GM23338 (cell line): ENCODE measurements around the gene NUDT16. TPM values are rescaled to one million over a fixed set of nuclear protein-coding genes. Genes with fewer than 3 reads are reported as not detected.

Source experiments
- ATAC-seq: fragments of 200-7000 bp; cut with Tn5 transposase; 3 replicates; pipeline ENCODE4 v1.9.1; 2020
- DNase-seq: peaks from one replicate; pipeline ENCODE4 v3.0.0-alpha.2; 2015; ENCODE audit warnings: low spot score
- H2AFZ ChIP-seq: fragments of 200-600 bp; sonication (generic); 2 replicates; pipeline ENCODE4 v1.8.0; 2016; ENCODE audit warnings: antibody characterized with exemption, mild to moderate bottlenecking, moderate library complexity
- H3F3A ChIP-seq: fragments of 200-600 bp; sonication (generic); replicated peaks from 2 replicates; pipeline ENCODE4 v1.8.0; 2017; ENCODE audit warnings: antibody characterized with exemption, mixed run types, low read depth
- H3K27ac ChIP-seq: fragments of 200-600 bp; sonication (generic); 2 replicates; pipeline ENCODE4 v1.6.1; 2016; ENCODE audit warnings: low read depth
- H3K27me3 ChIP-seq: fragments of 200-600 bp; sonication (generic); 2 replicates; pipeline ENCODE4 v1.8.0; 2016; ENCODE audit warnings: mild to moderate bottlenecking, mixed run types, moderate library complexity; ENCODE audit not compliant: insufficient read depth
- H3K36me3 ChIP-seq: fragments of 200-600 bp; sonication (generic); 2 replicates; pipeline ENCODE4 v1.8.0; 2016; ENCODE audit warnings: mild to moderate bottlenecking; ENCODE audit not compliant: insufficient read depth
- H3K4me1 ChIP-seq: fragments of 200-600 bp; sonication (generic); 2 replicates; pipeline ENCODE4 v1.8.0; 2016; ENCODE audit warnings: mild to moderate bottlenecking, moderate library complexity; ENCODE audit not compliant: insufficient read depth
- H3K4me2 ChIP-seq: fragments of 200-600 bp; sonication (generic); 2 replicates; pipeline ENCODE4 v1.7.1; 2017; ENCODE audit warnings: mixed run types
- H3K4me3 ChIP-seq: fragments of 200-600 bp; sonication (generic); 2 replicates; pipeline ENCODE4 v1.6.1; 2016; ENCODE audit warnings: mixed run types
- H3K79me2 ChIP-seq: fragments of 200-600 bp; sonication (generic); replicated peaks from 2 replicates; pipeline ENCODE4 v1.8.0; 2017; ENCODE audit warnings: mild to moderate bottlenecking; ENCODE audit not compliant: insufficient read depth
- H3K9me2 ChIP-seq: fragments of 200-600 bp; sonication (generic); 2 replicates; pipeline ENCODE4 v1.8.0; 2017; ENCODE audit not compliant: insufficient read depth
- H4K20me1 ChIP-seq: fragments of 200-600 bp; sonication (generic); replicated peaks from 2 replicates; pipeline ENCODE4 v1.8.0; 2017; ENCODE audit warnings: mild to moderate bottlenecking; ENCODE audit not compliant: insufficient read depth
- H3K27ac Mint-ChIP-seq: 2 replicates; pipeline ENCODE4 v1.8.0; 2020; ENCODE audit warnings: inconsistent platforms, mild to moderate bottlenecking, moderate library complexity, mixed read lengths
- H3K27me3 Mint-ChIP-seq: 3 replicates; pipeline ENCODE4 v1.8.0; 2022; ENCODE audit warnings: low read depth, mild to moderate bottlenecking, moderate library complexity, mixed read lengths, inconsistent platforms; ENCODE audit not compliant: insufficient read depth, poor library complexity
- H3K36me3 Mint-ChIP-seq: 3 replicates; pipeline ENCODE4 v1.8.0; 2021; ENCODE audit warnings: low read depth, mild to moderate bottlenecking, inconsistent platforms, moderate library complexity, mixed read lengths
- H3K4me1 Mint-ChIP-seq: 3 replicates; pipeline ENCODE4 v1.8.0; 2020; ENCODE audit warnings: mild to moderate bottlenecking, inconsistent platforms, mixed read lengths
- H3K4me3 Mint-ChIP-seq: 3 replicates; pipeline ENCODE4 v1.8.0; 2021; ENCODE audit warnings: moderate library complexity, mild to moderate bottlenecking, inconsistent platforms, mixed read lengths
- H3K9me3 Mint-ChIP-seq: 3 replicates; pipeline ENCODE4 v1.8.0; 2020; ENCODE audit warnings: moderate library complexity, mild to moderate bottlenecking, inconsistent platforms, mixed read lengths
- CREB1 ChIP-seq: fragments of 250-450 bp; sonication (Bioruptor Pico); IDR thresholded peaks from 2 replicates; pipeline ENCODE4 v1.5.0; 2020; ENCODE audit warnings: low read depth, mild to moderate bottlenecking, moderate library complexity
- ETS1 ChIP-seq: IDR thresholded peaks from 2 replicates; pipeline ENCODE4 v1.6.1; 2016; ENCODE audit warnings: antibody characterized with exemption
- EZH2 ChIP-seq: fragments of 200-600 bp; sonication (generic); IDR thresholded peaks from one replicate; pipeline ENCODE4 v1.8.0; 2017; ENCODE audit warnings: antibody characterized with exemption, mild to moderate bottlenecking, low read depth; ENCODE audit not compliant: unreplicated experiment
- EZH2phosphoT487 ChIP-seq: fragments of 200-600 bp; sonication (generic); IDR thresholded peaks from one replicate; pipeline ENCODE4 v1.8.1; 2018; ENCODE audit warnings: antibody characterized with exemption; ENCODE audit not compliant: unreplicated experiment
- JUNB ChIP-seq: IDR thresholded peaks from one replicate; pipeline ENCODE4 v1.6.1; 2016; ENCODE audit warnings: antibody characterized with exemption; ENCODE audit not compliant: unreplicated experiment
- NANOG ChIP-seq: IDR thresholded peaks from 2 replicates; pipeline ENCODE4 v1.6.1; 2016; ENCODE audit warnings: antibody characterized with exemption, borderline replicate concordance
- REST ChIP-seq: IDR thresholded peaks from one replicate; pipeline ENCODE4 v1.6.1; 2018; ENCODE audit warnings: antibody characterized with exemption; ENCODE audit not compliant: unreplicated experiment
- STAT1 ChIP-seq: IDR thresholded peaks from one replicate; pipeline ENCODE4 v1.6.1; 2016; ENCODE audit warnings: antibody characterized with exemption; ENCODE audit not compliant: unreplicated experiment
- ZNF331 ChIP-seq: fragments of 250-450 bp; sonication (Bioruptor Pico); IDR thresholded peaks from 2 replicates; pipeline ENCODE4 v1.5.0; 2020; ENCODE audit warnings: low read depth, mild to moderate bottlenecking, moderate library complexity
- ZNF462 ChIP-seq: fragments of 250-450 bp; sonication (Bioruptor Pico); IDR thresholded peaks from 2 replicates; pipeline ENCODE4 v1.5.0; 2020; ENCODE audit warnings: mild to moderate bottlenecking, moderate library complexity
- polyA plus RNA-seq: library from polyadenylated mRNA; unstranded; fragments of >200 nt; fragmentation: Nextera tagmentation; extraction: Ambion mirVana; gene quantifications from 2 replicates; pipeline ENCODE4 v1.2.1, GENCODE V29; 2016
- total RNA-seq: library from RNA; depleted of rRNA; stranded (reverse); fragments of >200 nt; shearing (Covaris generic); gene quantifications from 2 replicates; pipeline ENCODE4 v1.2.3, GENCODE V29; 2014

NUDT16 gene
- total and polyA plus RNA-seq, 2 experiments from 2014 or later = 10.0 to 15.4 TPM

GRCh38 chr3:131388490-131388799 lies 6.9 kb downstream of the NUDT16 start:
- H3K27ac ChIP-seq = no peak overlapping the region
- TF ChIP-seq ETS1 (no peak), EZH2 (no peak), EZH2phosphoT487 (no peak), CREB1 (CRISPR knock-in tag) (no peak), ZNF462 (CRISPR knock-in tag) (no peak)
- no peak for ATAC-seq
- H3K9me2 ChIP-seq = no peaks in the 10 kb centered on the region
- no peak overlapping the region for H3K4me3 Mint-ChIP-seq
- H2AFZ ChIP-seq = no peak overlapping the region
- H3K4me1 ChIP-seq = no peaks in the 10 kb centered on the region
- H3F3A ChIP-seq = no peaks in the 10 kb centered on the region
- H3K27me3 ChIP-seq = no peaks in the 10 kb centered on the region
- no peaks in the 10 kb centered on the region for H3K9me3 Mint-ChIP-seq
- no peak for DNase-seq
- H3K4me3 ChIP-seq = no peak overlapping the region
- no peak overlapping the region for H3K27ac Mint-ChIP-seq
- H3K79me2 ChIP-seq = peaks cover 2% of the 10 kb centered on the region; the same call in 1 of the 2 replicates
- 0 out of 2 replicates have a peak, but pooled peaks cover 3% of the 10 kb centered on the region for H3K36me3 ChIP-seq
- no peaks in the 10 kb centered on the region for H3K27me3 Mint-ChIP-seq
- peaks cover 2% of the 10 kb centered on the region; the same call in 1 of the 3 replicates for H3K4me1 Mint-ChIP-seq
- H3K4me2 ChIP-seq = no peak overlapping the region
- peaks cover 21% of the 10 kb centered on the region for H3K36me3 Mint-ChIP-seq
- H4K20me1 ChIP-seq = no peaks in the 10 kb centered on the region

- no peak overlapping the region for H3K27ac ChIP-seq
- no peaks in the 10 kb centered on the region for H3K4me1 ChIP-seq
- no peak overlapping the region for H2AFZ ChIP-seq
- H3K4me3 ChIP-seq = no peak overlapping the region
- H3K9me3 Mint-ChIP-seq = no peaks in the 10 kb centered on the region
- no peaks in the 10 kb centered on the region for H3K4me1 Mint-ChIP-seq
- no peak overlapping the region for H3K4me2 ChIP-seq
- no peak overlapping the region for H3K4me3 Mint-ChIP-seq
- H3K79me2 ChIP-seq = no peaks in the 10 kb centered on the region
- H3K36me3 ChIP-seq = no peaks in the 10 kb centered on the region
- H3K9me2 ChIP-seq = no peaks in the 10 kb centered on the region
- H3K27me3 ChIP-seq = no peaks in the 10 kb centered on the region
- H3K36me3 Mint-ChIP-seq = peaks cover 3% of the 10 kb centered on the region; the same call in 1 of the 3 replicates
- H4K20me1 ChIP-seq = no peaks in the 10 kb centered on the region
- ATAC-seq = peak; percentile 62
- DNase-seq = no peak
- H3K27ac Mint-ChIP-seq = no peak overlapping the region
- no peaks in the 10 kb centered on the region for H3K27me3 Mint-ChIP-seq
- H3F3A ChIP-seq = no peaks in the 10 kb centered on the region
- TF ChIP-seq ZNF331 (CRISPR knock-in tag) = no peak
- TF ChIP-seq NANOG = no peak
- TF ChIP-seq JUNB = no peak
- TF ChIP-seq REST = no peak
- no peak for TF ChIP-seq CREB1 (CRISPR knock-in tag)
- no peak for TF ChIP-seq STAT1
- TF ChIP-seq ETS1 = no peak
- TF ChIP-seq EZH2 = no peak
- no peak for TF ChIP-seq EZH2phosphoT487
These were observed 8.8 kb downstream of the NUDT16 start for GRCh38 chr3:131390331-131390730.
